ENCODE results near the gene FGFBP2.

The FGFBP2 gene

DNA sequence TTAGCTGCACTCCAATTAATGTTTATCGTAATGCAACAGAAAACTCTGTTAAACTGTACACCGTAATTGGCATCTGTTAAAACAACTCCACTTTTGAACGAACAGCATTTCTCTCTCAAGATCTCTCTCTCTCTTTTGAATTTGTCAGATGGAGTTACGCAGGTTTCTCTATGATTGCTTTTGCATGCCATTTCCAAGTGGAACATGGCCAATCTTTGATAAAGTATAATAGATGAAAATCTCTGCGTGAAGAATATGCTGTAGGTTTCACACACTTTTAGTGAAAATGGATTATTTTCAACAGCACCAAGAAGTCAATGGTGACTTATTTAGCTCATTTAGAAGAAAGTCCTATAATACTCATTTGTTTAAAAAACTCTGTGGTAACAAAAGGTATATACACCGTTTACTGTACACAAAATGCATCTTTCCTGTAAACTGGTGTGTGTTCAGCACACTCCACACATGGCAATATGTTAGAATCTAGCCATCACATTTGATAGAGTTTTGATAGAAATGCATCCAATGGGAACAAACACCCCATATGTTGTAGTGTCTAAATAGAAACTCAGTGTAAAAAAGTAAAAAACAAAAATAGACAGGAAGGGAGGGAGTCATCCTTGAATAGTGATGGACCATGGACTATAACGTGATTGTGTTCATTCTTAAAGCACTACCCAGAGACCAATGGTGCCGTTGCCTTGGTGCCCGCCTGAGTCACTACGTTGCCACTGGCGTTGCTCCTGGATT is 5.8 kb upstream of the FGFBP2 start:
- no peak for DNase-seq (ENCODE audit: low read depth in 3 of 3)

DNA sequence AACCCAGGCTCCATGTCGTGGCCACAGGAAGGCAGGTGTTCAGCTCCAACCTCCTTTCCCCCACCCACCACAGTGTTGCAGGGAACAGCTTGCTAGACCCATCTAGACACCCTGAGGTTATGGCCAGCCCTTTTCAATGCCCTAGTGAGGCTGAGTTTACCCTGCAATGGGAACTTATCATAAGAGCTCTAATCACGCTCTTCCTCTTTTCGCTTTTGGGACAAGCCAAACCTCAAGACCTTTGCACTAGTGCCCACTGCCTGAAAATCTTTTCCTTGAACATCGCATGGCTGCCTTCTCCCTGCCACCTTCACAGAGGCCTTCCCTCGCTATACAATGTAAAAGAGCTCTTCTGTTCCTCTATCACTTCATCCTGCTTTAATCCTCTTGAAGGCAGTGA is 2.4 kb upstream of the FGFBP2 start:
- no peak for DNase-seq (ENCODE audit: low read depth in 3 of 3)

DNA sequence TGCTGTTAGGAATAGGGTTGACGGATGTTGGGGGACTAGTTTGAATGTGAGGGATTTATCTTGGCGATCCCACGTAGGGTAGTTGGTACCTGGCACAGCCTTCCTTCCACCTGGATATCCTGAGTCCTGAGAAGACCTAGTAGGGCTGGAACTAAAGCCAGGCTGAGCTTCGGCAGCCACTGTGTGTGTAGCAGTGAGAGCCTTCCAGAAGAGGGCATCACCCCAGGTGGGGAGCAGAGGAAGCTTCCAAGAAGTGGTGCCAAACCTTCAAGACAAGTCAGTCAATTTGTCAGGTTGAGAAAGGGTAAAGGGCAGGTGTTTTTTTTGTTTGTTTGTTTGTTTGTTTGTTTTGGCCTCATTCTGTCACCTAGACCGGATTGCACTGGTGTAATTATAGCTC is 1.2 kb upstream of the FGFBP2 start:
- DNase-seq (ENCODE audit: low read depth in 3 of 3) = no peak

DNA sequence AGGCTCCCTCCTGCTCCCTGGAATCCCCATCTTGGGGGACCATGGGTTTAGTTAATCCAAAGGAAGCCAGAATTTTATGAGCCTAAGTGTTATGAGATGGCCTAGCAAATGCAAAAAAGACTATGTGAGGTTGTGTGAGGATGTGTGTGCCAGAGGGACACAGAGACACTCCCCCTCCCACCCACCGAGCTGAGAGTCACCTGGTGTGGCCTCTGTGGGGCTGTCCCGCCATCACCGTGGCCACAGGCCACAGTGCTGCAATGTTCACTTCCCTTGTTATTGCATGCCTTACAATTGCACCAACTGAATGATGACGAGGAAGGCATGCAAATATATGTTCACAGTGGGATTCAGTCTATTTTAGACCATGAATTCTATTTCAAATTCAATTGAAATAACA is 601 bp upstream of the FGFBP2 start:
- DNase-seq (ENCODE audit: low read depth in 3 of 3) = peak; percentile 17 to 47 (median 18)

DNA sequence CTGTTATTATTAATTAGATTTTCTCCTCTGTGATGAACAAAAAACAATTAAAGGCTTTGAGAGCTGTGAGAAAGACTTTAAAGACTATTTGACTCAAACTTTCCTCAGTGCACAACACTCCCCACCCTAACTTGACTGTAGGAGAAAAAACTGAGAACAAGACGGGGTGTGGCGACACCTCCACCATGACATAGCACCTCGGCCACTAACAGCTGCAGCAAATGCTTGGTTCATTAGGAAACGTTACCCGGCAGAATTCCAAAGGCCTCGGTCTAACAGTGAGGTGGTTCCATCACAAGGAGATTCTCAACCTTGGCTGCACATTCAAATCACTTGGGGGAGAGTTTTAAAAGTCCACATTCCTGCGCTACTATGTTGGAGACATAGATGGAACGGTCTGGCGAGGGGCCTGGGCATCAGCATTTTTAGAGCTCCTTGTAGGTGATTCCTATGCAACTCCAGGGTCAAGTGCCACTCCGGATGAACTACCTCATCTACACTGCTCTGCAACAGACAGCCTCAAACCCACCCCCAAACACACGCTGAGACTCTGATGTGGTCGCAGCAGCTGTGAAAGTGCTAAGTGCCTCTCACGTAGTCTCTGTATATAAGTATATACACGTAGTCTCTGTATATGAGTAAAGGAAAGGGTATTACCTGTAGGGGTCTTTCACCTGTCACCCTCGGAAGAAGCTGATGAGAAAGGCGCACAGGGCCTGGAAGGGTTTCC is 1.0 kb downstream of the FGFBP2 start:
- no peak for DNase-seq (ENCODE audit: low read depth in 3 of 3)

DNA sequence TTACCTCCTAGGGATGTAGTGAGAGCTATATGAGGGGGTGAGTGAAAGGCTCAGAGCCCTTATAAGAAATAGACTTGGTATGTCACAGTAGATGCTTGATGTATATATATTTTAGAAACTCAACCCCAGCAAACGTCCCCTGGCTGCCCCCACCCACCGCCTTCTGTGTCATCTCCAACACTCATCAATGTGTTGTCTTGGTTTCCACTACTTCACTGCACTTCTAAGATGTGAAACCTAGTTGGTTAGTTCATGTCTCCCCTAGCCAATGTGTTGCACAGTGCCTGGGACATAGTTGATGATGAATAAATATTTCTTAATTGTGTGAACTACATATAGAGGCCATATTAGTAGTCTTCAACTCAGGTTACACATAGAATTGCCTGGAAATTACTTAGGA is 4.4 kb downstream of the FGFBP2 start:
- no peak for DNase-seq (ENCODE audit: low read depth in 3 of 3)

DNA sequence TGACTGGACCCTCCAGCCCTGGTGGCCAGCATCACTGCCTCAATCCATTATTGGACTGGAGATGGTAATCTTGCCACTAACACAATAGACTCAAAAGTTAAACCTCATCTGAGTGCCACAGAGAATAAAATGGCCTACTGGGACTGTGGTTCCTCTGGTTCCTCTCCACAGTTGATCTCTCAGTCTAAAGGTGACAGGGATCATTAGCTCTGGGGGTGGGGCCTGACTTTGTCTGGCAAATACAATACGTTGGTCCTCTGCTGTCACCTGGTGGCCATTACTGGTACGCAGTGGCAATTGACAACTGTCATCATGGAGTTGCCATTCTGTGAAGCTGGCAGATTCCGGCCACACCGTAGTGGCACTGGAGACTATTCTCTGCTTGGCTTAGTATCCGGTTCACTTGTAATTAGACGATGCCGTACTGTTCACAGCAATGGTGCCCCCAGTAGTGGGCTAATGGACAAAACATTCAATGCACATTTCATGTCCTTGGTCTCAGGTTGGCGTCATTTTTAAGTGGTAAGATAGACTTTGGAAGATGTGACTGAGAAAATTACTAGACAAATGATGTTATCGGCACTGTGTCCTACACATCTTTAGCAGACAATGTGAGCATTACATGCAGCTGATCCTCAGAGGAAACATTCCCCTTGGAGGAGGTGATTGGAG is 6.7 kb downstream of the FGFBP2 start:
- peak; percentile 67 to 81 (median 73) for DNase-seq (ENCODE audit: low read depth in 3 of 3)

DNA sequence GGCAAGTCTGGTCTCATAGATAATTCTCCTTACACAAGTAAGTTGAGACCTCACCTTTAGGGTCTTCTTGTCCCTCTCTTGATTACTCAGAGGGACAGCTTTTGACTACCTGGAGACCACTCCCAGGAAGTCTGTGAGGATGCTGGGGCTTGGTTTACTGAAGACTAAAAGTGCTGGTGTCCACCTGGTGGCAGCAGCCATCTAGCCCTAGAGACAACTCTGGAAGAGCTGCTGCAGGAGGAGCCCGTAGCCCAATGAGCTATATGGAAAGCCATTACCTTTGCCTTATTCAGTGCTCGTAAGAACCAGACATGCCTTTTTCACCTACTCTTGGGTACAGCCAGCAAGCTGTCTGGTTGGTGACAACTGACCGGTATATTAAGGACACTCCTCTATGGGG is 7.3 kb downstream of the FGFBP2 start:
- no peak for DNase-seq (ENCODE audit: low read depth in 3 of 3)

DNA sequence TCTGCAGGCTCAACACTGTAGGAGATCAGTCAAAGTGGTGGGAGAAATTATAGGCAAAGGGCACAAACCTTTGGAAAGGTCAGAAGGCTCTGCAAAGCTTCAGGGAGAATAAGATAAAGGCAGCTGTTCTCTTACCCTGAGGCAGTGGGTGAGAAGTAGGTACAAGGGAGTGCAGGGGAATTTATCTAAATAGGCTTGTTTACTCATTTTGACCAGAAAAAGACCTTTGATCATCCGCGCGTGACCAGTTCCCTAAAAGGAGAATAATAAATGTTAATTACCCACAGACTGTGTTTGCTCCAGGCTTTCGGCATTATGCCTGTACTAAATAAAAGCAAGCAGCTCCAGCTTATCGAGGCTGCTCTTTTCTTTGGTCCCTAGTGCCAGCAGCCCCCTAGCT is 9.3 kb downstream of the FGFBP2 start:
- no peak for DNase-seq (ENCODE audit: low read depth in 3 of 3)

DNA sequence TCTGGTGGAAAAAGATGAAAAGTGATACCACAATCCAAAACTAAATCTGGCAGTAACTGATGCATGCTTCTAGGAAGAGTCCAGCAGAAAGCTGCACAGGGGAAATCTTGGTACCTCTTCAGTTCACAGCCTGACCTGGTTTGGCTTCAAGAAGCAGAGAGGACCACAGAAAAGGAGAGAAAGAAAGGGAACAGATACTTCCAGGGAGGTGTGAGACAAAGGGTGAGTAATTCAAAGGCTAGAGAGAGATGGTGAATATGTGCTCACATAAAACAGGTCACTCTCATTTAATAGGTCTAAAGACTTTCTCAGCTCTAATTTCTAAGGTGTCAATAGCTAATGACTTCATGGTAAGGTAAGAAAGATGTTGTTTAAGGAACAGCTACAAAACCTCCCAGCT is 11.2 kb downstream of the FGFBP2 start:
- no peak for DNase-seq (ENCODE audit: low read depth in 3 of 3)

DNA sequence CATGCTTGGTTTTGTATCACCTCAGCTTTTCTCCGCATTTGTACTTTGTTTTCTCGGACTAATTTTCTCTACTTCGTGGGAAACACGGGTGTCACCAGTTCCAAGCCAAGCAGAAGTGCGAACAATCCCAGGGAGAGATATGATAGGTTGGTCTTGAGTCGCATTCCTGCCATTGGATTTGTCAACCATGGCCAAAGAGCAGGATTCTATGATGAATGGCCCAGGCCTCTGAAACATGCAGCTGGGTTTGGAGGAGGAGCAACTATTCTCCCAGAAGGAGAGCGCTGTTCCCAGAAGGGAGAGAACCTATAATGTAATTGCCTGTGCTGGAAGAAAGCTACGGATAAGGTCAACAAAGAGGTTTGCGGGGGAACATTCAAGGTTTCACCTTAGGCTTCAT is 14.1 kb downstream of the FGFBP2 start:
- DNase-seq (ENCODE audit: low read depth in 3 of 3) = no peak

DNA sequence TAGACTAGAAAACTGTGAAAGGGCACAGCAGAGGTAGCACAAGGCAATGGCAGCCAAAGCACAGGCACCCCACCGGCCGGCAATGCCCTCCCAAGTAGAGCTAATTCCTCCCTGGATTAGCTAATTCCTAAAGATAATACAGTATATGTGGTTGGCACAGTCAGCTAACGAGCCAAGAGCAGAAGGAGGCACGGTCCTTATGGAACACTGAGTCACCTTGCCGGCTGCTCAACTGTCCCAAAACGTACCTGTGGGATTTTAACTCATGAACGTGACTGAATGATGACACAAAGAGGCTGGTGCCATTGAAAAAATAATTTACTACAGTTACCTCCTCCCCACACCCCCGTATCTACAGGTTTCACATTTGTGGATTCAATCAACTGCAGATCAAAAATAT is 15.3 kb downstream of the FGFBP2 start:
- no peak for DNase-seq (ENCODE audit: low read depth in 3 of 3)

DNA sequence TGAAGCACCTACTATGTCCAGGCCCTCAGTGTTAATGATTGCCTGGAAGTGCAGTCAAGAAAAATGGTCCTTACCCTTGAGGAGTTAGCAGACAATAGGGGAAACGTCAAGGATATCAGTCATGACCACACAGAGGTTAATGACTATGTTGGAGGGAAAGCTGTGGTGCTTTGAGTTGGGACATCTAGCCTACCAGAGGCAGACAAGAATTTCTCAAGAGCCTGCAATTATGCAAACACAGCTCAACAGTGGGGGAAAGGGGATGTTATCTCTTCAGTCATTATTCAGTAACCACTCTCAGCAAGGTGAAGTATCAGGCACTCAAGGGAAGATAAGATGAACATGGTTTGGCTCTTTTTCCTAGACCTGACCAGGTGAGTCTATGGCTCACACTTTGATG is 17.5 kb downstream of the FGFBP2 start:
- no peak for DNase-seq (ENCODE audit: low read depth in 3 of 3)

DNA sequence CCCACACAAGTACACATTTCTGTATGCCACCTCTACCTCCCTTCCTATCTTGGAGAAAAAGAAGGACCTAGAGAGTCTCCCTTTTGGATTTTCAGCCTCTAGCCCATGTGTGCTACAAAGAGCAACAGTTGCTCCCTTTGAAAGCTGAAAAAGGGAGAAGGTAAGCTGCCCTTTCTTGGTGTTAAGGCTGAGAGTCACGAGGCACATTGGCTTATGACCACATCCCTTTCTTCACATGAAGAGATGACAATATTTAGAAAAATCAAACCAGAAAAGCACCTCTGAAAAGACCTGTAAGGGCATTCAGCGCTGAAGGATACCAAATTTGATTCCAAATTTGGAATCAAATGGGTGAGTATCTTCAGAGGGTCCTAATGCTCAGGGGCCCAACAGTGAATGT is 18.1 kb downstream of the FGFBP2 start:
- no peak for DNase-seq (ENCODE audit: low read depth in 3 of 3)

DNA sequence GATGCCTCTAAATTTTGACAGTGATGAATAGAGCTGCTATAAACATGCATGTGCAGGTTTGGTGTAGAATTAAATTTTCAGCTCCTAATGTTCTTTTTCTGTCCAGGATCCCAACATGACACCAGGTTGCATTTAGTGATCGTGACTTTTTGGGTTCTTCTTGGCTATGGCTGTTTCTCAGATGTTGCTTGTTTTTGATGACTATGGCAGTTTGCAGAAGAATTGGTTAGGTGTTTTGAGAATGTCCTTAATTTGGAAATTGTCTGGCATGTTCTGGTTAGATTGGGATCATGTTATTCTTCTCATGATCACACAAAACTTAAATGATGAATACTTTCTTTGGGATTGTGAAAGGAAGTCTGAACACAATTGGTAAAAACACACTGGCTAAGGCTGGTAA is 20.7 kb downstream of the FGFBP2 start:
- no peak for DNase-seq (ENCODE audit: low read depth in 3 of 3)

DNA sequence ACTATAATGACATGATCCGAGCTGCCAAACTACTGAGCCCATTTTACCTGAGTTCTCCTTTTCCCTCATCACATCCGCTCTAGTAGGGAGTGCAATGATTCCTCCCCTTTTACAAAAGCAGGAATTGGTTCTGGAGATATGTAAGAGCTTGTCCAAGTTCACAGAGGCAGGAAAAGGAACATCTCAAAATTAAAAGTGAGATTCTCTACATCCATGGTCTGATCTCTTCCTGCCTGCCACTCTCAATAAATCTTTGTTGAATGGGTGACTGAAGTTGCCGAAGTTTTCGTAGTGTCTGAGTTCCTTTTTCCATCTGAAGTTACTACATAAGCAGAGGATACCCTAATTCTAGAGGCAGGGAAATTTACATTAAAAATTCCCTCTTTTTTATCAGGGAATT is 24.3 kb downstream of the FGFBP2 start, which contains the start of gene FGFBP1:
FGFBP1 (minus strand) TSS at position 101 of the 400 bp plus-strand sequence. CDS start 2,108 bp downstream, outside the sequence.
- DNase-seq (ENCODE audit: low read depth in 3 of 3) = no peak

DNA sequence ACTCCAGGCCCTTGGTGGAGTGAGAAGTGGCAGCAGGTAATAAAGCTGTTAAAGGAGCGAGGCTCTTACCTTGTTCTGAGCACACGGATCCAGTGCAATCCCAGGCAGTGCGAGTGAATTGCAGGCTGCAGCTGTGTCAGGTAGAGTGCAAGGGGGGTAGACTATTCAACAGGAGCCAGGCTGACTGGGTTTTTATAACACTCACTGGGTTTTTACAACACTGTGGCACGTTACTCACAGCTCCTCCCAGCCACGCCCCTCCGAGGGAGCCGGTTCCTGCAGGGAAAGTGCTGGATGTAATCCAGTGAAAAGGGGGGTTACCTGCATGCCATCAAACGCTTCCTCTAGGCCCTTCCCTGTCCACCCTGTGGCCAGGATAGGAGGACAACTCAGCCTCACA is 24.8 kb downstream of the FGFBP2 start:
- DNase-seq (ENCODE audit: low read depth in 3 of 3) = no peak

DNA sequence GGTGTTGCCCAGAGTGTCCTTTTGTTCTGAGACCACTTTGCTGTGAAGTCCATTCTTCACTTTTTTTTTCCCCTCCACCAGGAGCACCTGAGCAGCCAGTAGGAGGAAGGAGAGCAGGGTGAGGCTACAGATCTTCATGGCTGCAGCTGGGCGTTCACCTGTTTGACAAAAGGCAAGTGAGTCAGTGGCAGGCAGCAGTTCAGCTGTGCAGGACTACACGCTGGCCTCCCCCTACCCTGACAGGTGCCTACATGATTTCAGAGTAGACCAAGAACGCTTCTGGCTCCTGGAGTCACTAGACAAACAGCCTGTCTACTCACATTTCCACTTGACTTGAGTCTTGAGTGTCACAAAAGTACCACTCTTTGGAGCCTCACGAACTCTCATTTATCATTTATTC is 26.5 kb downstream of the FGFBP2 start:
- no peak for DNase-seq (ENCODE audit: low read depth in 3 of 3)

DNA sequence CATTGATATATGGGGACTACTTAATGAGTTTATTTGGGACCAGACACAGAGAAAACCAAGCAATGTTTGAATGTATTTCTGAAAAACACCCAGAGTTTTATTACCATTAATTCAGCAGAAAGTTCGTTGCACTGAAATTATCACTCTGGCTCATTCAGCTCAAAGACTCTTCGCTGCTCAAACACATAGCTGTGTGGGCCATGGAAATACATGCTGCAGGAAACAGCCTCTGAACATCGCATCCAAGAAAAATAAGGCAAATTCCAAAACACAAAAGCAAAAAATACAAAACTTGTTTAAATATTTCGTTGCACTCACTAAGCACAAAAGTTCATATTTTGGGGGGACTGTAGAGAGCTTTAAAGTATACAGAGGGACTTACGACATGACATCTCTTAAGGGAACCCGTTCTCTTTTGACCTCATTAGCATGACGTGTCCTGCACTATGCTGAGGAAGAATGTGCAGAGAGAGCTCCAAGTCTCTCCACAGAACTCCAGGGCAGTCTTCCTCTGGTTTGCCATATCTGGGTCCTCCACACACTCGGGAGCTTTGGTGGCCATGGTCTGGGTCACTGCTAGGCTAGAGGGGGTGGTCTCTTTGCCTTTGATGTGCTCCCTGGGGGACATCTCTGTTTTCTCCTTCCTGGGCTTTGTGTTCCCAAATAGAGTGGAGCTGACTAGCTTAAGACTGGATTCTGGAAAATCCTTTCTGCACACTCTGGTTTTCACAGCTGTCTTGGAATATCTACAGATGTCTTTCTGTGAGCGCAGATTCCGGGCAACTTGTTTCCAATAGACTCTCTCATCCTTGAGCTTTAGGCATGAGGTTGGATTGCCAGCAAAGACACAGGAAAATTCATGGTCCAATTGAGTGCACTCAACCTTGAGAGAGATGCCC is 27.2 kb downstream of the FGFBP2 start:
- no peak for DNase-seq (ENCODE audit: low read depth in 3 of 3)

DNA sequence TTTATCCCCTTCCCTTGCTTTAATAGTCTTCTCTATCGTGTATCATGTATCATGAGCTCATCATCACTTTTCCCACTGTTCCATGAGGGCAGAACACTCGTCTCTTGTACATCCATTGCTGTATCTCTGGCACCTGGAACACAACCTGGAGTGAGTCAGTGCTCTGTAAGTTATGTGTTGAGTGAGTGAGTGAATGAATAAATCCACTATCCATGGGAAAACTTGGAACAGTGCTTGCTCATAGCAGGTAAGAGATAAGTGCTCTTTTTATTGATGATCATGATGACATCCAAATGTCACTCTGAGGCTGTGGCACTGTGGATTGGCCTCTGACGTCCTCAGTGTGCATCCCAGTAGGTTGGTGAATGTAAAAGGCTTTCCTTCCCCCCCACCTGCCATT is 28.7 kb downstream of the FGFBP2 start:
- DNase-seq (ENCODE audit: low read depth in 3 of 3) = no peak

DNA sequence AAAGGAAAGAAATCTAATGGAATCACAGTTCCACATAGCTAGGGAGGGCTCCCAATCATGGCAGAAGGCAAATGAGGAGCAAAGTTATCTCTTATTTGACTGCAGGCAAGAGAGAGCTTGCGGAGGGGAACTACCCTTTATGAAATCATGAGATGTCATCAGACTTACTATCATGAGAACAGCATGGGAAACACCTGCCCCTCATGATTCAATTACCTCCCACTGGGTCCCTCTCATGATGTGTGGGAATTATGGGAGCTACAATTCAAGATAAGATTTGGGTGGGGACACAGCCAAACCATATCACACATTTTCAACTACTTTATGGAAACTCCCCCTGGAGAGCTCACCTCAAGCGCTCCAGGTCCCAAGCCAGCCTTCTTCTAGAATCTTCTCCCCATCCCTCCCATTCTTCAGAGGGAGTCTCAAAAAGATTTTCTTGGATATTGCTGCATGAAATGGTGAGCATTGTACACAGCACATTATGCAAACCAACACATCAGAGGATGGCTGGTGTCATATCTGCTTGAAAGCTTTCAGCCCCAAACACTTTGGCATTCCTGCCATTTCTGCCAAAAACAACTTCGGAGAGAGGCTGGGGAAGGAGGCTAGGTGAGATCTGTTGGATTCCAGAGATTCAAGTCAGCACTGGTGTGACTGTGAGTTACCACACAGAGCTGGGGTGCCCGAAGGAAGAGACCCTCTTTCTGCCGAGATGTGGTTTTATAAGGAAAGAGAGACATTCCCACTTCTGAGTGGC is 31.3 kb downstream of the FGFBP2 start:
- DNase-seq (ENCODE audit: low read depth in 3 of 3) = no peak

Measured in stimulated activated CD4-positive, alpha-beta T cell treated with anti-CD3 and anti-CD28 coated beads, TNF-alpha, amount 100 ng/mL, for 48 hours (primary cell).